Activated CD4-positive, alpha-beta T cell treated with anti-CD3 and anti-CD28 coated beads, Interleukin-2, amount 50 U/mL, for 16 hours (primary cell): ENCODE measurements around the gene ZNF398.
"Not testable (repeated sequence)": the region's sequence is repeated elsewhere in the genome, so short reads cannot be mapped to it uniquely, and the experiment has no call there.

Source experiments
- DNase-seq: peaks from one replicate; pipeline ENCODE4 v3.0.0-alpha.2; 2020

The ZNF398 gene

DNA sequence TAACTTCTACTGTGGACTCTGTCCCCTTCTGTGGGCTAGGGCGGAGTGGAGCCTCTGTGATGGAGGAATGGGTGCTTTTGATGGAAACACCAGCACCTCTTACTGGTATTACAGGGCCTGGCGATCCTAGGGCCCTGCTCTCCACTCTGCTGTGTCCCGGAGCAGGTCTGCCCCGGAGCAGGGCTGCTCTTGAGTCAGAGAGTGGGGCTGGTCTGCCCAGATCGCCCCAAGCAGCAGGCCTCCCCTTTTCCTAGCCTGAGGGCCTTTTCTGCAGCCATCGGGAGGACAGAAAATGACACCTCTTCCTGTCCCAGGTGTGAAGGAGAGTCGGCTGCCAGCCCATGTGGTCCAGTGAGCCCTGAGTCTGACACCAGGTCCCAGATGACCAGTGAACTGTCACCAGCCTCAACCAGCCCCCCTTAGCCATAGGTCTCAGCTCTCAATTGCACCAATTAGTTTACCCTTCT, 49.5 kb downstream of the ZNF398 start:
- DNase-seq: peak; percentile 20

DNA sequence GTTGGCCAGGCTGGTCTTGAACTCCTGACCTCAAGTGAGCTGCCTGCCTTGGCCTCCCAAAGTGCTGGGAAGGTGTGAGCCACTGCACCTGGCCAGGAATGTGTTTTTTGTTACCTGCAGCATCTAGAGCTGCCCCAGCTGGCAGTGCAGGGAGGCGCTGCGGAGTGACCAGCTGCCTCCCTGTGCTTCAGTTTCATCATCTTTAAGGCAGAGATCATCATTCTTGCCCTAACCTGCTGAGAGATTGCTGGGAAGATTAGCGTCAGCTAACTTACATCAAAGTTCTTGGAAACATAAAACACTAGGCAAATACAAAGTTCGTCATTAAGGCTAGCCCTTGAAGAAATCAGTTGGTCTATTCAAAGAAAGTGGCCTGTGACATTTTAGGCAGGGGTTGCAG, 50.4 kb downstream of the ZNF398 start:
- DNase-seq: no peak

DNA sequence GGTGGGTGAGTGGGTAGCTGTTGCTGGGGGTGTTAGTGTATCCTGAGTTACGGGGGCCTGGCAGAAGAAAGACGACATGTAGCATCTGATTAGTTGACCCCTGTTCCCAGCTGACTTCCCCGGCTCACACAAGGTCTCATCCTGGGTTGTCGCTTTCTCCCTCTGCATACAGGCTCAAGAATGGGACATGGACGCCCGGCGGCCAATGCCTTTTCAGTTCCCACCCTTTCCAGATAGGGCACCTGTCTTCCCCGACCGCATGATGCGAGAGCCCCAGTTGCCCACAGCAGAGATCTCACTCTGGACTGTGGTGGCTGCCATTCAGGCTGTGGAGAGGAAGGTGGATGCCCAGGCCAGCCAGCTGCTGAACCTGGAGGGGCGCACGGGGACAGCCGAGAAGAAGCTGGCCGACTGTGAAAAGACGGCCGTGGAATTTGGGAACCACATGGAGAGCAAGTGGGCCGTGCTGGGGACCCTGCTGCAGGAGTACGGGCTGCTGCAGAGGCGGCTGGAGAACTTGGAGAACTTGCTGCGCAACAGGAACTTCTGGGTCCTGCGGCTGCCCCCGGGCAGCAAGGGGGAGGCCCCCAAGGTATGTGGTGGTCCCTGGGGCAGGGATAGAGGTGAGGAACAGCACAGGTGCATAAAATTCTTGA, 51.0 kb downstream of the ZNF398 start:
- DNase-seq: no peak

DNA sequence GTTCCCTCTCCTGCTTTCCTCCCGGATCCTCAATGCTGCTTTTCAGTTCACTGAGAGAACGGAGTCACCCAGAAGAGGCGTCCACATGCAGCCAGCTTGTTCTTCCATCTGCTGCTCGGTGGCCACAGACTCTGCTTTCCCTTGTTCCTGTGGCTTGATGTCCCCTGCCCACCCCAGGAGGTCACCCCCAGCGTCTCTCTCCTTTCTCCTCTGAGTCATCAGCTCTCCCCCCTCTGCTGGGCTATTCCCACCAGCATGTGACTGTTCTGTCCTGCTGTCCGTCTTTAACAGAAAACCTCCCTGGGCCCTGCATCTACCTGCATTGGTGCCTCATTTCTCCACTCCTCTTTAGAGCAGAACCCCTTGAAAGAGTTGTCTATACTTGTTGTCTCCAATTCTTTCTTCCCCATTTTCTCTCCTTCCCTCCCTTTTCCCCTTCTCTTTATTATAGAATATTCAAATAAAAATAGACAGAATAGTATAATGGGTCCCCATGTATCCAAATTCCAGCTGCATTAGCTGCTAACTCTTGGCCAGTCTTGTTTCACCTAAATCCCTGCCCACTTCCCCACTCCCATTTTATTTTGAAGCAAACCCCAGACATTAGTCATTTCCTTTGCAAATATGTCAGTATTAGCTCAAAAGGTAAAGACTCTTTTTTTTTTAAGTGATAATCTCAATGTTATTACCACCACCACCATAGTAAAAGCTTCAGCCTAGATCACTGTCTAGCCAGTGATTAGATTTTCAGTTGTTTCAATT, 52.2 kb downstream of the ZNF398 start:
- DNase-seq: no peak

DNA sequence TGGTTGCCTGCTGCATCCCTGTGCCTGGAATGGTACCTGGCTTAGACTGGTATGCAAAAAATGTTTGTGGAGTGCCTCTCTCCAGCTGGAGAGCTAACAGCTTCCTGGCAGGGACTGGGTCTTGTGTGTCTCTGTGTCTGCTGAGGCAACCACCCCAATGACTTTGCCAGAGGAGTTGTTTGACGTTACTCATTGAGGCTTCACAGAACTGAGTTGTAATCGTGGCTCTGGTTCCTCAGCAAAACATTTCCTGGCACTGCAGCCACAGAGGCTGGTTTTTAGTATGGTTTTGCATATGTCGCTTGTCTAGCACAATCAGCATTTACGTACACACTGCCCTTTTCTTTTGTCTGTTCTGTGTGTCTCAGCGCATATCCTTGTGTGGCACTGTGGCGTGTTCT, 55.6 kb downstream of the ZNF398 start:
- peak; percentile 83 for DNase-seq

DNA sequence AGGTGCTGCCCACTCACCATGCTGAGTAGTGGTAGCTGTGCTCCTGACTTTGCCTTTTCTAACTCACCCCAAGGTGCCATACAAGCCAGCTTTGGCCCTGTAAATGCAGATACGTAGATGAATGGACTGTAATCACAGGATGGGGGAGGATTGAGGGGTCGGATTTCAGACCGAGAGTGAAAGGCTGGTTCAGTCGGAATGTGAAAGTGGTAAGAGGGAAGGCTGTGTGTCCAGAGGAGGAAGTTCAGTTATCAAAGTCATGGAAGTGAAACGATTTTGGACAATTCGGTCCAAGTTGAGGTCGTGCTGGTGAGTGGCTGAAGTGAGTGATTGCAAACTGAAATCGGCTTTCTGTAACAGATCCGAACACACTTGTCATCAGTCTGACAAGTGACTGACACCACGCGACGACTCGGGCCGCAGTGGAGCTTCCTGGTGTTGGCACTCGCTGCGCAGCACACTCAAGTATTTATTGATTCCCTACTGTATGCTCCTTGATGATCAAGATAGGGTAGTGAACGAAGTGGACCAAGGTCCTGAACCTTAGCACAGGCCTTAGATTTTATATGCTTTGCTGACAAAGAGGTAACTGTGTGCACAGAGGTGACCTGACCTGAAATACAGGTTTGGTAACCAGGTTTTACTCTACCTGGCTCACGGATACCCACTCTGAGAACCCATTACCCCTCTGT, 58.6 kb downstream of the ZNF398 start:
- no peak for DNase-seq

DNA sequence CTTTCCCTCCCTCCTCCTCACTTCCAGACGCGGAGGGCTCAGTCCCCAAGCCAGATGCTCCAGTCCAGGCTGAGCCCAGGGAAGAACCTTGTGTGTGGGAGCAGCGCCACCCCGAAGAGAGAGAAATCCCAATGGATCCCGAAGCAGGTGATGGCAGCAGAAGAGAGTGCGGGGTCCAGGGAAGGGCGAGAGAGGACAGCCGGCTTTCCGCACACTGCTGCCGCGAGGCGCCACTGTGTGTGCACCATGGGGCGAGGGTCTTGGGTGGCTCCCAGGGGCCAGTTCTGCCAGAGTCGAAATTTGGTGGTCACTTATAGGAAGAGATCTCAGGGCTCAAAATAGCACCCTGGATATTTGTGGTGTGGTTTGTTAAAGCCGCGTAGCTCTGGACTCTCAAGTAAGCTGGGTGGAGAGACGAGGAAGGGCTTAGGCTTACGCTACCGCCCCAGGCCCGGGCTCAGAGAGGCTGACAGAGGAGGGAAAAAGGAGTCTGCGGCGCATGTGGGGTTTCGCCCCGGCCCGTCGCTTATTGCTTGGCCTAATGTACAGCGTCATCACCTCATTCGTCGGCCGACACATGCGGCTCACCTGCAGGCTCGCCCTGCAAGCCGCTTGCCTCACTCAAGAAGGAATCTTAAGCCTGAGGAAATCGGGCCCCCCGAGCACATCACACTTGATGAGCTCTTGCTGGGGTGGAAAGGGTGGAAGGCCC, 60.2 kb downstream of the ZNF398 start:
- DNase-seq: no peak

DNA sequence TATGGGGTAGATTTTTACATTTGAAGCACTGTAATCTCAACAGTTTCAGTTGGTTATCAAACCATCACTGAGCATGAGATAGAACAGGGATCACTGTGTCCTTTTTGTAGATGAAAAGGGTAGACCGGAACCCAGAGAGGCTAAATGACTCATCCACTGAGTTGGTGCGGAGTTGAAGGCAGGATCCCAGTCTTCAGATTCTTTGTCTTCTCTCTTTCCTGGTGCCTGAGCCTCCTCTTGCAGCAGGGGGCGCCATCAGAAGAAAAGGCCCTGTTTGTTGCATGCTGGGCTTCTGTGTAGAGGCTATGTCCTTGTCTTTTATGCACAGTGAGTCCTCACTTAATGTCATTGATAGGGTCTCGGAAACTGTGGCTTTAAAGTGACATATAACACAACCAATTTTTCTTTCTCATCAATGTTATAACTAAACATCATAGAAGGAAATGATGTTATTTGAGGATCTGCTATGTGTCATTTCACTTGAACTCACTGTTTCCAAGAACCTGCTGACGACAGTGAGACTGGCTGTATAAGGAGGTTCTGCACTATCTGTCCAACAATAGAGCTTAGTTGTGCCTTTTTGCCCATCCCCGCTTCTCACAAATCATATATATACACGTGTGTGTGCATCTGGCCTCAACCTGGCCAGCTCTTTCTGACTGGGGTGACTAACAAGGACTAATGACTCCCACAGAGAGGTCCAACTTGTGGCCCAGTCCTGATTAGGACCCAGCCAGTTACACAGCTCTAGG, 62.4 kb downstream of the ZNF398 start:
- peak; percentile 89 for DNase-seq

DNA sequence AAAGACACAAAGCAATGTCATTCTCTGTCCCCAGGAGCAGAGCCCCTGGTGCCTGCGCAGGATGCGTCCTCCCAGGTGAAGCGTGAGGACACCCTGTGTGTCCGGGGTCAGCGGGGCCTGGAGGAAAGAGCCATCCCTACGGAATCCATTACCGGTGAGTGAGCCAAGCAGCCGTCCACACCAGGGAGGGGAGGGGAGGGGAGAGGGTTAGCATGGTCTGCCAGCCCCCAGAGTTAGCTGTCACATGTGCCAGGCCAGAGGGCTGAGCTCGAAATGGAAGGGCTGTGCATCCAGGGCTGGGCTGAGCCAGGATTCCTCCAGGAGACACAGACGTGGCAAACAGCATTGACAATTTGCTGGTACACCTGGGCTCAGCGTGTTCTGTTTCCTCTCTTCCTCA, 63.3 kb downstream of the ZNF398 start:
- no peak for DNase-seq

DNA sequence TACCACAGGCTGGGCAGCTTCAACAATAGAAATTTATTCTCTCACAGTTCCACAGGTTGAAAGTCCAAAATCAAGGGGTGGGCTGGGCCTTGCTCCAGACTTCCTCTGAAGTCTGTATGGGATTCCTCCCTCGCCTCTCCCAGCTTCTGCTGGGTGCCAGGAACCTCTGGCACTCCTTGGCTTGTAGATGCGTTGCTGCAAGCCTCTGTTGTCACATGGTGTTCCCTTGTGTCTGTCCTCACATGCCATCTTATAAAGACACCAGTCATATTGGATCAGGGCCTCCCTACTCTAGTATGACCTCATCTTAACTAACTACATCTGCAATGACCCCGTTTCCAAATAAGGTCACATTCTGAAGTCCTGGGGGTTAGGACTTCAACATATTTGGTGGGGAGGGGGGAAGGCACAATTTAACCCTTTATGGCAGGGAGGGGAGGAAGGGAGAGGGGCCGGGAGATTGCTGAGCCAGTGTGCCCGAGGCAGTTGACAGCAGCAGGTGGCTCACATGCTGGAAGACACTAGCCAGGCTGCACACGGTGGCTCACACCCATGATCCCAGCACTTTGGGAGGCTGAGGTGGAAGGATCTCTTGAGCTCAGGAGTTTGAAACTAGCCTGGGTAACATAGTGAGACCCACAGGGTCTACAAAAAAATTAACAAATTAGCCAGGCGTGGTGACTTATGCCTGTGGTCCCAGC, 66.9 kb downstream of the ZNF398 start:
- no peak for DNase-seq

DNA sequence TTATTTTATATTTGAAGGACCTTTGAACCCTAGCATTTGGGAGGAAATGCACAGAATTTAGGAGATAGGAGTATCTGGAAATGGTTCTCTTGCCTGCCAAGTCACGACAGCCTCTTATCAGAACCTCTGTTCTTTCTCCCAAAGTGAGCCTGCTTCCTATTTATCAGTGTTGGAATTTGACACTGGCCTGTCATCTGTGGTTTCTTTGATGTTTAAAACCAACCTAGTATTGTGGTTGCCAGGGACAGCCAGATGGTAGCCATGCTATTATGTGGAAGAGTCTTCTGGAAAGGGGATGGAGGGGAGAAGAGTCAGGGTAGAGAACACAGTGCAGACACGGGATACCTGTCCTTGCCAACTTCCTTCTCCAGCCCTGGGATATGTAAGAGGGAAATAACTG, 69.1 kb downstream of the ZNF398 start:
- DNase-seq: no peak

DNA sequence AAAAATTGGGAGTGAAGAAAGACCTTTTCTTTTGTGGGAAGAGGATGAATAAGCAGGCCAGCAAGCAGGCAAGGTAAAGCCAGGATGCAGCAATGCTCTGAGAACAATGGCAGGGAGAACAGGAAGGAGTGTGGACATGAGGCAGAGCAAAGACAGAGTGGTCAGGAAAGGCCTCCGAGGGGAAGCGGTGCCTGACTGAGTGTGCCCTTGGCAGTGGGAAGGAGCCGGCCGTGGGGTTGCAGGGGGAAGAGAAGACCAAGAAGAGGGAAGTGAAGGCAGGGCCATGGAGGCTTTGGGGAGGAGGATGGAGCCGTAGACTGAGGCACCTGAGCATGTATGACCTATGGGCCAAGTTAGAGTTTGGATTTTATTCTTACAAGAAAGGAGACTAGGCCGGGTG, 70.3 kb downstream of the ZNF398 start:
- no peak for DNase-seq

DNA sequence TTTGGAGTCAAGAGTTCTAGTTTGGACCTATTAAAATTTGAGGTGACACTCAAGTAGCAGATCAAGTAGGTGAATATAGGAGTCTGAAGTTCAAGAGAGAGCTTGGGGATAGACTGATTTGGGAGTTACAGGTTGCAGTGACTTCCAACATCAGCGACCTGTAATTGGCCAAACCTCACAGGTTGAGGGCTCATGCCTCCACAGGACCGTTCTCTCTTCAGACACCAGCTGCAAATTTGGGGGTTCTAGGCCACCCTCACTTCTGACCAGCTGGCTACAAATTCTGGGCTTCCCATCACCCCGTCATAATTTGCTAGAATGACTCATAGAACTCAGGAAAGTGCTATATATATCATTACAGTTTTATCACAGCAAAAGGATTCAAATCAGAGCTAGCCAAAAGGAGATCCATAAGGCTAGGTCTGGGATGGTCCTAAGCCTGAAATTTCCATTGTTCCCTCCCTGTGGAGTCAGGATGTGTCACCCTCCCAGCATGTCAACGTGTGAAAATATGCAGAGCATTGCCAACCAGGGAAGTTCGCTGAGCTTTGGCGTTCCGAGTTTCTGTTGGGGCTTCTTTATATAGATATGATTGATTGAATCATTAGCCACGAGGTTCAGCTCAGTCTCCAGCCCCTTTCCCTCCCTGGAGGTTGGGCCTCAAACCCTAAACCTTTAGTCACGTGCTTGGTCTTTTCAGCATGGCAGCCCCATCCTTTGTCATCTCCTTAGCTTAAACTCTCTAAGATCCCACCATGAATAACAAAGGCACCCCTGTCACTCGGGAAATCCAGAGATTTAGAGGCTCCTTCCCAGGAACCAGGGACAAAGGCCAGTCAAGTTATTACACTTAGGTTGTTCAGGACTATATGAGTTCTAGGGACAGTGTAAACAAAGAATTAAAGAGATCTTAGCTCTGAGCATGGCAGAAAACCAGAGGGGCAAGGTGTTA, 71.5 kb downstream of the ZNF398 start:
- no peak for DNase-seq

DNA sequence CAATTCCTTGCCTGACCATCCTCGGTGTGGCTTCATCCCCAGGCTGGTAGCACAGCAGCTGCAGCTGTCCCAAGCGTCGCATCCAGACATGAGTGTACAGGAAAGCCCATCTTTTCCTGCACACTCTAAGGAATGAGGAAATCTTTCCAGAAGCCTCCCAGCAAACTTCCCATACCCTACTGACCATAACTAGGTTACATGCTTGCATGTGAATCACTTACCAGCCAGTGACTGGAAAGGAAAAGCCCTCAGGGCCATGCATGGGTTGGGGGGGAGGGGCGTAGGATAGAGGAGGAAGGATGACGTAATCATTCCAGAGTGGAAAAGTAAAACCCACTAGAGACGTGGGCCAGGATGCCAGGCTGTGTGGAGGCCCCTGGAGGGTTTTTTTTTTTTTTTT, 73.3 kb downstream of the ZNF398 start:
- DNase-seq: no peak

DNA sequence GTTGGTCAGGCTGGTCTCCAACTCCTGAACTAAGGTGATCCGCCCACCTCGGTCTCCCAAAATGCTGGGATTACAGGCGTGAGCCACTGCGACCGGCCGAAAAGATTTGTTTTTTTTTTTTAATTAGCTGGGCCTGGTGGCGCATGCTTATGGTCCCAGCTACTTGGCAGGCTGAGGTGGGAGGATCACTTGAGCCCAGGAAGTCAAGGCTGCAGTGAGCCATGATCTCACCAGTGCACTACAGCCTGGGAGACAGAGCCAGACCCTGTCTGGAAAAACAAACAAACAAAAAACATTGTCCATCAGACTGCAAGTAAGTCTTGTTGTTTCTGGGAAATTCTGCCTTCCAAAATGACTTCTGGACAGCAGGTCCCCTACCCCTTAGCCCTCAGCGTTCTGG, 75.9 kb downstream of the ZNF398 start:
- no peak for DNase-seq

DNA sequence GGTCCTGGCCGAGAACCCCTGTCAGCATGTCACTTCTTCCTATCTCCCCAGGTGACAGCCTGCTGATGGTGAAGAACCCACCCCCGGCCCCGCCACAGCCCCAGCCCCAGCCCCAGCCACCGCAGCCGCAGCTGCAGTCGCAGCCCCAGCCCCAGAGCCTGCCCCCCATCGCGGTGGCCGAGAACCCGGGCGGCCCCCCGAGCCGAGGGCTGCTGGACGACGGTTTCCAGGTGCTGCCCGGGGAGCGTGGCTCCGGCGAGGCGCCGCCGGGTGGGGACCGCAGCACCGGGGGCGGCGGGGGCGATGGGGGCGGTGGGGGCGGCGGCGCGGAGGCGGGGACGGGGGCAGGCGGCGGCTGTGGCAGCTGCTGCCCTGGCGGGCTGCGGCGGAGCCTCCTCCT, 76.5 kb downstream of the ZNF398 start:
- DNase-seq: no peak

DNA sequence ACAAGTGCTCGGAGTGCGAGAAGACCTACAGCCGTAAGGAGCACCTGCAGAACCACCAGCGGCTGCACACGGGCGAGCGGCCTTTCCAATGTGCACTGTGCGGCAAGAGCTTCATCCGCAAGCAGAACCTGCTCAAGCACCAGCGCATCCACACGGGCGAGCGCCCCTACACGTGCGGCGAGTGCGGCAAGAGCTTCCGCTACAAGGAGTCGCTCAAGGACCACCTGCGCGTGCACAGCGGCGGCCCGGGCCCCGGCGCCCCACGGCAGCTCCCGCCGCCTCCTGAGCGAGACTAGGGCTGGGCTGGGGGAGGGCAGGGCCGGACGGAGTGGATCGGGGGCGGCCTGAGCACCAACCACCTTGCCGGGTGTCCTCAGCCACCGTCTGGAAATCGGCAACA, 77.1 kb downstream of the ZNF398 start:
- no peak for DNase-seq

DNA sequence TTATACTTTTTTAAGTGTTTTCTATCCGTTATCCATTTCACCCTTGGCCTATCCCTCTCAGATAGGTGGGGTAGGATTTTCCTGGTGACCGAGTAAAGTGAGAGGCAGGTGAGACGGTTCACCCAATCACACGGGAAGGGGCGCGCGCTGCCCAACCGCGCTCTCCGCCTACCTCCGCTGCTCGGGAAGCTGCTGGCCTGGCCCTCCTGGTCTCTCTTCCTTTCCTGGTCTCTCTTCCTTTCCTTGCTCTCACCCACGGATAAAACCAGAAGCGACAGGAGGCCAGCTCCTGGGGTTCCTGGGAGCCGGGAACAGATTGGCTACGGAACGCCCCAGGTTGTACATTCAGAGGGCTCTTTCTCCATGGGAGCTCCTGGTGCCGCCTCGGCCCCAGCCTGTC, 77.9 kb downstream of the ZNF398 start:
- DNase-seq: no peak

DNA sequence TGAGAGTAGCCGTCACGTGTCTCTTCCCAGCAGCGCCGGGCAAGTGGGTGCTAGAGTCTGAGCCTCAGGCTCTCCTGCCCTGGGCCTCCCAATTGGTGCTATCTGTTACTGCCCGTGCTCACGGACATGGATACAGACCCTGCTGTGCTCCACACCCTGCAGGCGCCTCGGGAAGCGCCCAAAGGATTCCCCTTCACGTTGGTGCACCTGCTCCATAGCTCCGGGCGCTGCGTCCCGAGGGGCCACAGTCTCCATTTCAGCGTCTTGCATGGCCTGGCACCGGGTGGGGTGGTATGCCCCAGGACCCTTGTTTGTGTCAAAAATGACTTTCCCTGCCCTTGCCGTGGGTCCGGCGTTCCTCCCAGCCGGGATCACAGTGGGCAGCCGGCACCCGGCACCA, 78.4 kb downstream of the ZNF398 start:
- no peak for DNase-seq

DNA sequence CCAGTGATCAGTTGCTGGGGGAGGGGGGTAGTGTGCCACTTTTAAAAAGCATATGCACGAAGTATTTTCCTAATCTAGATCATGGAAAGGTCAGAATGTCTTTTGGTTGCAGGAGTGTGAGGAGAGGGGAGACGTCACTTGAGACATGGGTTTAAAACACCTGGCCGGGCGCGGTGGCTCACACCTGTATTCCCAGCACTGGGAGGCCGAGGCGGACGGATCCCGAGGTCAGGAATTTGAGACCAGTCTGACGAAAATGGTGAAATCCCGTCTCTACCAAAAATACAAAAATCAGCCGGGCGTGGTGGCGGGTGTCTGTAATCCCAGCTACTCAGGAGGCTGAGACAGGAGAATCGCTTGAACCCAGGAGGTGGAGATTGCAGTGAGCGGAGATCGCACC, 79.1 kb downstream of the ZNF398 start:
- not testable (repeated sequence) for DNase-seq
